AG10803 (cell line): ENCODE data around the gene TNFRSF12A.

Source experiments
- DNase-seq: peaks from one replicate; pipeline ENCODE4 v3.0.0; 2010; ENCODE audit warnings: low read depth
- H3K4me3 ChIP-seq: 2 replicates; pipeline ENCODE4 v1.5.1; 2011; ENCODE audit warnings: mild to moderate bottlenecking, low read length, control low read depth
- TF ChIP-seq, protein P1 (sequence below): conservative IDR thresholded peaks from 2 replicates; pipeline ENCODE4 v1.5.1; 2011; ENCODE audit warnings: mild to moderate bottlenecking, low read length, control low read depth, inconsistent platforms

The TNFRSF12A gene

GRCh38 chr16:2980227-2981176, 39.7 kb upstream of the TNFRSF12A start, which contains the start of gene PKMYT1:
TSS of gene PKMYT1 (minus strand) at chr16:2980446. CDS start at chr16:2979657, 789 bp downstream.
- TF ChIP-seq, protein P1, sequence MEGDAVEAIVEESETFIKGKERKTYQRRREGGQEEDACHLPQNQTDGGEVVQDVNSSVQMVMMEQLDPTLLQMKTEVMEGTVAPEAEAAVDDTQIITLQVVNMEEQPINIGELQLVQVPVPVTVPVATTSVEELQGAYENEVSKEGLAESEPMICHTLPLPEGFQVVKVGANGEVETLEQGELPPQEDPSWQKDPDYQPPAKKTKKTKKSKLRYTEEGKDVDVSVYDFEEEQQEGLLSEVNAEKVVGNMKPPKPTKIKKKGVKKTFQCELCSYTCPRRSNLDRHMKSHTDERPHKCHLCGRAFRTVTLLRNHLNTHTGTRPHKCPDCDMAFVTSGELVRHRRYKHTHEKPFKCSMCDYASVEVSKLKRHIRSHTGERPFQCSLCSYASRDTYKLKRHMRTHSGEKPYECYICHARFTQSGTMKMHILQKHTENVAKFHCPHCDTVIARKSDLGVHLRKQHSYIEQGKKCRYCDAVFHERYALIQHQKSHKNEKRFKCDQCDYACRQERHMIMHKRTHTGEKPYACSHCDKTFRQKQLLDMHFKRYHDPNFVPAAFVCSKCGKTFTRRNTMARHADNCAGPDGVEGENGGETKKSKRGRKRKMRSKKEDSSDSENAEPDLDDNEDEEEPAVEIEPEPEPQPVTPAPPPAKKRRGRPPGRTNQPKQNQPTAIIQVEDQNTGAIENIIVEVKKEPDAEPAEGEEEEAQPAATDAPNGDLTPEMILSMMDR: no peak
- DNase-seq: peak; percentile 76
- peak within 1 kb of the TSS; percentile 85 for H3K4me3 ChIP-seq

- no peak for DNase-seq
- H3K4me3 ChIP-seq: peak overlapping the region; percentile 85; the same call in 1 of the 2 replicates
- TF ChIP-seq, protein P1: no peak
Observed at GRCh38 chr16:2981177-2981898, 38.8 kb upstream of the TNFRSF12A start.

DNA sequence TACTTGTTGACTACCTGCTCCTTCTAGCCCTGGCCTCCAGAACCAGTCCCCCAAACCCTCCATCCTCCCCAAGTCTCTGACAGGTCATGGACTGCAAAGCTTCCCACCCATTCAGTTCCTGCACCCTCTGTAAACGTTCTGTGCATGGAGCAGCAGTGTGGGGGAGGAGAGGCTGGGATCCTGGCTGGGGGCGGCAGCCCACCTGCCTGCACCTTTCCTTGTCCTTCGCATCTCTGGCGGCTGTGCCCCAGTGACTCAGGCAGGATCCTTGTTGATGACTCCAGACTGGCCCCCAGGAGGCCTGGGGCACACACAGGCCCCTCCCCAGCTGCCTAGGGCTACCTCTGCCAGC, 38.3 kb upstream of the TNFRSF12A start:
- H3K4me3 ChIP-seq: no peak overlapping the region
- DNase-seq: no peak
- TF ChIP-seq, protein P1: no peak

DNA sequence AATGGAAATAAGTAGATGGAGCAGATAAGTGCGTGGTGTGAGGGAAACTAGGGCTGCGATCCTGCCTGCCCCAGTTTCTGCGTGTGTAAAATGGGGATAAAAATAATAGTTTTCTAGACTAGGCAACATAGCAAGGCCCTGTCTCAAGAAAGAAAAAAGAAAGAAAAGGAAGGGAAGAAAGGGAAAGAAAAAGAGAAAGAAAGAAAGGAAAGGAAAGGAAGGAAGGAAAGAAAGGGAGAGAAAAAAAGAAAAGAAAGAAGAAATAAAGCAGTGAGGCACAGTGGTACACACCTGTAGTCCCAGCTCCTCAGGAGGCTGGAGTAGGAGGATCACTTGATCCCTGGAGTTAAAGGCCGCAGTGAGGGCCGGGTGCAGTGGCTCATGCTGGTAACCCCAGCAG, 37.8 kb upstream of the TNFRSF12A start:
- no peak for DNase-seq
- H3K4me3 ChIP-seq: no peak overlapping the region
- TF ChIP-seq, protein P1: no peak

DNA sequence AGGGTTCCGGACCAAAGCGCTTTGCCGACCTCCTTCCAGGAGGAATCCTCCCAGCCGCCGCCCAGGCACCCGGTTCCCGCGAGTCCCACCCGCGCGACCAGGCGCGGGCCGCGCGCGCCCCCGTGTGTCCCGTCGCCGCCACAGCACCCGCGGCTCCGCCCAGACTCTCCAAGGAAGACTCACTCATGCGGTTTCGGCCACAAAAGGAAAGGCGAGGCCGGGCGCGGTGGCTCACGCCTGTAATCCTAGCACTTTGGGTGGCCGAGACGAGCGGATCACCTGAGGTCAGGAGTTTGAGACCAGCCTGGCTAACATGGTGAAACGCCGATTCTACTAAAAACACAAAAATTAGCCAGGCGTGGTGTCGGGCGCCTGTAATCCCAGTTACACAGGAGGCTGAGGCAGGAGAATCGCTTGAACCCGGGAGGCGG, 36.4 kb upstream of the TNFRSF12A start:
- peak; percentile 72 for DNase-seq
- TF ChIP-seq, protein P1: peak; percentile 36
- peak overlapping the region; percentile 44 for H3K4me3 ChIP-seq

- H3K4me3 ChIP-seq: no peak overlapping the region
- TF ChIP-seq, protein P1: no peak
- DNase-seq: no peak
Observed at GRCh38 chr16:2985462-2985861, 34.7 kb upstream of the TNFRSF12A start.
